Epithelial cell of esophagus (primary cell): ENCODE data around the gene MICAL3.

Source experiments
- DNase-seq: peaks from one replicate; pipeline ENCODE4 v3.0.0; 2010; ENCODE audit warnings: low read depth
- H3K4me3 ChIP-seq: 2 replicates; pipeline ENCODE4 v1.5.1; 2011; ENCODE audit warnings: mild to moderate bottlenecking, low read length, control low read depth
- TF ChIP-seq, protein P1 (sequence below): IDR thresholded peaks from 2 replicates; pipeline ENCODE4 v1.5.1; 2011; ENCODE audit warnings: low read depth, mild to moderate bottlenecking, low read length, control low read depth, inconsistent platforms; ENCODE audit not compliant: insufficient read depth; ENCODE audit errors: missing control alignments

MICAL3 gene

DNA sequence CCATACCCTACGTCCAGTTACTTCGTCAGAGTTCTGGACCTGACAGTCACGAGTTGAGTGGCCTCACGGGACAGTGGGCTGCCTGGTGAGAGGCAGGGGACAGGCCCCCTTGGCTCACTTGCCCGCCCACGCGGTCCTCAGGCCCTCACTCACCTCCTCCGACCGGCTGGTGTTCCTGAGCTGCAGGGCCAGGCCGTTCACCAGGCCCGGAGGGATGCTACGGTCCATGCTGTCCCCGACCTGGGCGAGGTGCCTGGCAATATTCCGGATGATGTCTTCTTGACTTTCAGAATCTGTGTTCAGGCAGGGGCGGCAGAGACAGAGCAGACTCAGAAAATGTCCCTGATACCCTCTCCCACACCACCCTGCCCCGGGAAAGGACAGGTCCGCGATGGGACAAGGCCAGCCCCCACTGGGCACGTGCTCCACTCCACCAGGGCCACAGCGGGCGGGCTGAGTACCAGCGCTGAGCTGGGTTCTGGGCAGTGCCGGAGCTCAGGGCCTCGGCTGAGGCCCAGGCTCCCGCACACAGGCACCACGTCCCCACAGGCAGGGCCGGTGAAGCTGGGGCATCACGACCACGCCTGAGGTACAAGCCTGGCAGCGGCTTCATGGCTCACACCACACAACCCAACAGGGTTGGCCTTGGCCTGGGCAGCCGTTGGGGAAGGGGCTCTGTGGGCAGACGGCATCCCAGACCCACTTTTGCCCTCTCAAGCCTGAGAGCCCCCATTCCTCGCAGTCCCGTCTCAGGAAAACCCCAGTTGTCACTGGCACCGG is 285.0 kb downstream of the MICAL3 start:
- DNase-seq: no peak
- TF ChIP-seq, protein P1, sequence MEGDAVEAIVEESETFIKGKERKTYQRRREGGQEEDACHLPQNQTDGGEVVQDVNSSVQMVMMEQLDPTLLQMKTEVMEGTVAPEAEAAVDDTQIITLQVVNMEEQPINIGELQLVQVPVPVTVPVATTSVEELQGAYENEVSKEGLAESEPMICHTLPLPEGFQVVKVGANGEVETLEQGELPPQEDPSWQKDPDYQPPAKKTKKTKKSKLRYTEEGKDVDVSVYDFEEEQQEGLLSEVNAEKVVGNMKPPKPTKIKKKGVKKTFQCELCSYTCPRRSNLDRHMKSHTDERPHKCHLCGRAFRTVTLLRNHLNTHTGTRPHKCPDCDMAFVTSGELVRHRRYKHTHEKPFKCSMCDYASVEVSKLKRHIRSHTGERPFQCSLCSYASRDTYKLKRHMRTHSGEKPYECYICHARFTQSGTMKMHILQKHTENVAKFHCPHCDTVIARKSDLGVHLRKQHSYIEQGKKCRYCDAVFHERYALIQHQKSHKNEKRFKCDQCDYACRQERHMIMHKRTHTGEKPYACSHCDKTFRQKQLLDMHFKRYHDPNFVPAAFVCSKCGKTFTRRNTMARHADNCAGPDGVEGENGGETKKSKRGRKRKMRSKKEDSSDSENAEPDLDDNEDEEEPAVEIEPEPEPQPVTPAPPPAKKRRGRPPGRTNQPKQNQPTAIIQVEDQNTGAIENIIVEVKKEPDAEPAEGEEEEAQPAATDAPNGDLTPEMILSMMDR: no peak
- no peak overlapping the region for H3K4me3 ChIP-seq

DNA sequence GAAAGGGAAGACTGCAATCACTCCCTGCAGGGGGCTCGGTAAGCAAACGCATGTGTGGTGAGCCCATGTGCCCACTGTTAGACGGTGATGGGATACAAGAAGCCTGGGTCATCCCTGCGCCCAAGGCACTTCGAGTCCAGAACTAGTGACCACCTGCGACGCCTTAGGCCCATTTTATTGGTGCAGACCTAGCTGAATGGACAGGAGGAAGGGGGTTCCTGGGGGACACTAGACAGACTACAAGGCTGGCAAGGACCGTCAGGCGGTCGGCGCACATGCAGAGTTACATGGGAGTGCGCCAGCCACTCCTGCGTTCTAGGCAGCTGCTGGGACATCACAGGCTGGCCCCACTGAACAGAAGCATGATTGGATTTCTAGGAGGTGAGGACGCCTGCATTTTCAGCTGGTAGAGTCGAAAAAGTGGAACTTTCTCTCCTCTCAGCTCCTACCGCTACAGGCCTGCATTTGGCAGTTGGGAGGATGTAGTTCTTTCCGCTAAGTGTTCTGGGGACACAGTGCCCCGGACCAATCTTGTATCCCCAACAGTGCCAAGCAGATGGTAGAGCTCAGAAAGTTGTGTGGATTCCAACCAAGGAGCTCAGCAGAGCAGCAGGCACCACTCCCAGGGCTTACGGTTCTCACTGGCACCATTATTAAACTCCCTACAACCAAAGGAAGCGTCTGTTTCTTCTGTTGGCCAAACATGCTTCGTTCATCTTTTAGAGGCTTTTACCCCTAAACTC is 285.8 kb downstream of the MICAL3 start:
- H3K4me3 ChIP-seq: no peak overlapping the region
- no peak for DNase-seq
- TF ChIP-seq, protein P1: no peak
